SK-N-DZ (cell line): ENCODE results near the gene PERM1.

Experiments used
- DNase-seq: peaks from one replicate; pipeline ENCODE4 v3.0.0-alpha.2; 2015; ENCODE audit warnings: low spot score
- small RNA-seq, 2 experiments: library from RNA; depleted of rRNA; stranded (forward); fragments of <200 nt; gene quantifications; one replicate each; pipeline ENCODE3, GENCODE V24; 2014

Gene PERM1

GRCh38 chr1:934991-935750 lies 46.7 kb downstream of the PERM1 start:
- no peak for DNase-seq

GRCh38 chr1:933603-933940 lies 48.3 kb downstream of the PERM1 start:
- DNase-seq, result no peak

GRCh38 chr1:932776-933602 lies 48.9 kb downstream of the PERM1 start:
- DNase-seq, result no peak

GRCh38 chr1:932173-932510 lies 49.8 kb downstream of the PERM1 start:
- no peak for DNase-seq

GRCh38 chr1:931380-932172 lies 50.3 kb downstream of the PERM1 start:
- DNase-seq, result no peak

- DNase-seq, result no peak
These were observed 51.2 kb downstream of the PERM1 start for GRCh38 chr1:930633-931138.

GRCh38 chr1:929712-930632 lies 51.9 kb downstream of the PERM1 start:
- no peak for DNase-seq

- no peak for DNase-seq
These were observed 52.9 kb downstream of the PERM1 start for GRCh38 chr1:928825-929661.

GRCh38 chr1:927748-928147 lies 54.1 kb downstream of the PERM1 start:
- no peak for DNase-seq

- DNase-seq, result no peak
These were observed 54.7 kb downstream of the PERM1 start for GRCh38 chr1:927234-927633.

GRCh38 chr1:925561-926421 lies 56.1 kb downstream of the PERM1 start:
- DNase-seq, result no peak

Small RNA genes lying within 50 kb of the gene (small RNA-seq; reads per million reads assigned to genes)
- 0 reads per million in 2 experiments for gene AL645608.3
